ENCODE results near the gene OR4M2. TPM values are rescaled to one million over a fixed set of nuclear protein-coding genes. Genes with fewer than 3 reads are reported as not detected.
"Not testable (repeated sequence)": the region's sequence is repeated elsewhere in the genome, so short reads cannot be mapped to it uniquely, and the experiment has no call there.

Gene OR4M2
- polyA plus RNA-seq (2013, experiment 1 of 2; ENCODE audit: insufficient read length) = not detected
- polyA plus RNA-seq (2013, experiment 2 of 2; ENCODE audit: insufficient read length) = not detected

DNA sequence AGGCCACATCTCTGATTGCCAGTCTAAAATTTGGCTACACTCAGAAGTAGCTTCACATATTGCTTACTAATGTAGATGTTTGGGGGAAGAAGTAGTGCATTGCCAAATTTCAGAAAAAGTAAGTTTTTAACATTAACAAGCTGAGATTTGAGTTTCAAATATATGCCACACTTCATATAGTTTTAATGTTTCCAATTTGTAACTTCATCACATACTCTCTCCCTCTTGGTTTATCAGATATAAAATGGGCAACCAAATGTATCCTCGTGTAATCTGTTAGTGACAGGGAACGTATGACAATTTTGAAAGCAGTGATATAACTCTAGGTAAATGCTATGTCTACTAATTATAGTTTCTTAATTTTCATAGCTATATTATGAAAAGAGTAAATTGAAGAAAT lies at the start of gene OR4M2:
TSS of gene OR4M2 (plus strand) at position 301 of the 400 bp plus-strand sequence. CDS start at position 399, 98 bp downstream.
- not testable (repeated sequence) for DNase-seq

DNA sequence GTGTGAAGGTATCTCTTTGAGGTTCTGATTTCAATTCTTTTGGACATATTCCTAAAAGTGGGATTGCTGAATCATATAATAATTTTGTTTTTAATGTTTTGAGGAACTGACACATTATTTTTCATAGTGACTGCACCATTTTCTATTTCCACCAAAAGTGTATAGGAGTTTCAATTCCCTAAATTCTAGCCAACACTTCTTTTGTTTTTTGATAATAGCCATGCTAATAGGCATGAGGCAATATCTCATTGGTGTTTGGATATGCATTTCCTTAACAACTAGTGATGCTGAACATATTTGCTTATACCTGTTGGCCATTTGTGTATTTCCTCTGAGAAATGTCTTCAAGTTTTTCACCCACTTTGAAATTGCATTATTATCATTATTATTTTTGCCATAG lies 11.1 kb upstream of the OR4M2 start:
- not testable (repeated sequence) for DNase-seq

- not testable (repeated sequence) for DNase-seq
Observed at GRCh38 chr15:22081386-22081785, 1.1 kb downstream of the OR4M2 start.

- not testable (repeated sequence) for DNase-seq
Observed at GRCh38 chr15:22098616-22099253, 18.4 kb downstream of the OR4M2 start.

DNA sequence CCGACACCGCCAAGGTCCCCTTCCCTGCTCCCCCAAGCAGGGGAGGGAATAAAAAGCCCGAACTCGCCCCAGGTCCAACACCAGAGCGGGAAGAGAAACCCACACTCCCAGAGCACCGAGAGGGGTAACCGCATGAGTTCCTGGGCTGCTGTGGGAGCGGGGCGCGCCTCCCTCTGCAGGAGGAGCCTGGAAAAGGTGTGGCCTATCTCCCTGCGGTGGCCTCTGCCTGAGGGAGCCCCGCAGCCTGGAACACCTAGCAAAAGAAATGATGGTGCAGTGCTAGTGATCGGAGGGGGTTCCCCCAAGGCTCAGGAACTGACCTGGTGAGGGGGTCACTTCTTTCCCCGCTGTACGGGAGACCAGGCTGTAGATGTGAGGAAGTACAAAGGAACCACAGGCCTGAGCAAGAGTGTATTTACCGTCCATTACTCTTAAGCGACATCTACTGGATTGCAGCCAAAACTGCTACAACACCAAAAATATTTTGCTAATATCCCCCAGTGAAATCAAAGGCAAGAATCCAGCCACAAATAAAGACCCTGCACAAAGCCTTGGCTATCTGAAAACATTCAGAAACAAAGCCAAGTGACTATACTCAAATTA lies 19.1 kb downstream of the OR4M2 start:
- not testable (repeated sequence) for DNase-seq

- not testable (repeated sequence) for DNase-seq
Observed at GRCh38 chr15:22122033-22122432, 41.7 kb downstream of the OR4M2 start.
